Small intestine (tissue), 7 donors: ENCODE results near the gene CMSS1. TPM values are rescaled to one million over a fixed set of nuclear protein-coding genes. Genes with fewer than 3 reads are reported as not detected.

Experiments used
- DNase-seq, 2 donors: peaks; one replicate each; pipeline versions ENCODE4 v3.0.0 to v3.0.0-alpha.2; 2013
- FAIRE-seq: peaks from 2 replicates; lab custom pipeline; 2012; peaks lifted over from hg19 to GRCh38; lab: Jason Lieb, UNC
- H3K27ac ChIP-seq, 3 donors: one replicate each; pipeline ENCODE4 v1.5.1; 2013; ENCODE audit warnings: low read length in 2 of 3, mild to moderate bottlenecking in 2 of 3, control low read depth in 1 of 3, inconsistent platforms in 1 of 3, low read depth in 1 of 3, moderate library complexity in 1 of 3
- H3K27me3 ChIP-seq, 3 donors: one replicate each; pipeline ENCODE4 v1.6.1; 2013; ENCODE audit warnings: low read length in 3 of 3, inconsistent platforms in 1 of 3; ENCODE audit not compliant: control insufficient read depth in 3 of 3, insufficient read depth in 3 of 3
- H3K36me3 ChIP-seq, 3 donors: one replicate each; pipeline ENCODE4 v1.6.1; 2013; ENCODE audit warnings: low read length in 3 of 3, inconsistent platforms in 1 of 3, low read depth in 1 of 3, mild to moderate bottlenecking in 1 of 3, moderate library complexity in 1 of 3; ENCODE audit not compliant: control insufficient read depth in 3 of 3, insufficient read depth in 2 of 3
- H3K4me1 ChIP-seq, 3 donors: one replicate each; pipeline ENCODE4 v1.6.1; 2013; ENCODE audit warnings: low read length in 2 of 3, inconsistent platforms in 1 of 3, low read depth in 1 of 3, mild to moderate bottlenecking in 1 of 3, moderate library complexity in 1 of 3; ENCODE audit not compliant: control insufficient read depth in 3 of 3, insufficient read depth in 2 of 3
- H3K4me3 ChIP-seq, 3 donors: one replicate each; pipeline ENCODE4 v1.5.1; 2013; ENCODE audit warnings: low read length in 3 of 3, control low read depth in 1 of 3, inconsistent platforms in 1 of 3, low read depth in 1 of 3, mild to moderate bottlenecking in 1 of 3, moderate library complexity in 1 of 3
- H3K9me3 ChIP-seq, 2 donors: one replicate each; pipeline ENCODE4 v1.6.1; 2013; ENCODE audit warnings: low read depth in 1 of 2, low read length in 1 of 2; ENCODE audit not compliant: control insufficient read depth in 2 of 2, insufficient read depth in 1 of 2
- WGBS, 3 donors: extraction: QIAGEN DNeasy Blood & Tissue Kit; methylation state at CpG; one replicate each; pipeline ENCODE4 v1.1.7; 2013; 5-methylcytosine and 5-hydroxymethylcytosine counted together
- polyA plus RNA-seq, 4 donors: library from polyadenylated mRNA; stranded (reverse) in 3 of 4; unstranded in 1 of 4; fragments of 200-250 nt in 3 of 4; fragments of 120-200 nt in 1 of 4; gene quantifications; one replicate each; pipeline versions ENCODE4 v1.2.1 to v1.2.3, GENCODE V29; 2013
- donor health status: healthy with polysubstance abuse.
- donor health status: control.
- donor health status: control.
- donor health status: Bipolar disorder and iron deficiency.
- donor health status: healthy.

CMSS1 gene
- polyA plus RNA-seq, 4 donors = 1.6 to 24.0 (median 10.4) TPM

DNA sequence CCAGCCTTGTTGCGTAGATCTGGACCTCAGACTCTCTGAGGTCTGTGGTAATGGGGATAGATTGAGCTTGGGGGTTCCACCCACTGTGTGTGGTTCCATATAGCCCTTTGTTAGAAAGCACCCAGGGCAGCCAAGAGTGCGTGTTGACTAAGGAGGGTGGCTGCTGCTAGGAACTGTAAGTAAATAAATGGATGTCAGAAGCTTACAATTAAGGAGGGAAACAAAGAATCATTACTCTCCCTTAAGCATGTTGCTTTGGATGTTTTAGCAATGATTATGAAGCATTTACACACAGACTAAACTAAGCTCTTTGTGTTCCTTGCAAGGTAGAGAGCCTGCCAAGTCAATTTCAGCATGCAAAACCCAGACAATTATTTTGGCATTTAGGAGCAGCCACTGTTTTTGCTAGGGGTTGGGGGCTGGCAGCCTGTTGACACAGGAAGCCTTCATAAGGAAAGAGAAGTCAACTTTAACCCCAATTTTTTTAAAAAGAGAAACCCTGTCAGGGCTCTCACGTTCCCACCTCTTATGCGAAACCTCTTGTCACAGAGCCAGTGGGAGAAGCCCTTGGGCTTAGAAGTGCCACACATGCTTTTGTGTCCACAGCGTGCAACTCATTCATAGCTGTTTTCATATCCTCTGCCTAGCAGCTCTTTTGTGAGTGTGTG, 127.8 kb downstream of the CMSS1 start:
- Histone ChIP-seq H3K36me3 (no peaks in the 10 kb centered on the region), H3K27ac (peak overlapping the region in 2 of 3 donors; percentile 50 to 59), H3K4me1 (peaks cover 0 to 30% (median 5%) of the 10 kb centered on the region in 3 donors), H3K4me3 (no peak overlapping the region), H3K9me3 (no peaks in the 10 kb centered on the region), H3K27me3 (no peaks in the 10 kb centered on the region)
- 49 to 68% (median 65%) methylated on average over 5 of the region's 5 CpGs for WGBS, 3 donors
- DNase-seq (peak in 1 of 2 donors; percentile 12), FAIRE-seq (no peak)

DNA sequence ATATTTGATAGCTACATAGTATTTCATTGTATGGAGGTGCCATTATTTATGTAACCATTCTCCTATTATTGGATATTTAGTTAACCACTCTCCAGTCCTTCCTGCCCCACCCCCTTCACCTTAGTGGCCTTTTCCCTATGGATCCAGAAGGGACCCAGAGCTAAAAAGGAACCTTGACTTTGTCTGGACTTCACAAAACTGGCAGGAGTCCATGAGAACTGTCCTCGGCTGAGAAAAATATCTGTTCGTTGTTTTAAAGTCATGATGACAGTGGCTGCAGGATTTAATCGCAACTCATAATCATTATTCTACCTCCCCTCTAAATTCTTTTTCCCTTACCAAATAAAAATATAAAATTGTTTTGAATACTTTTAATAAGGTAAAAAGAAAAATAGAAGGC, 129.7 kb downstream of the CMSS1 start:
- FAIRE-seq = no peak
- Histone ChIP-seq H3K4me1 (peaks cover 0 to 30% (median 5%) of the 10 kb centered on the region in 3 donors), H3K36me3 (no peaks in the 10 kb centered on the region)

DNA sequence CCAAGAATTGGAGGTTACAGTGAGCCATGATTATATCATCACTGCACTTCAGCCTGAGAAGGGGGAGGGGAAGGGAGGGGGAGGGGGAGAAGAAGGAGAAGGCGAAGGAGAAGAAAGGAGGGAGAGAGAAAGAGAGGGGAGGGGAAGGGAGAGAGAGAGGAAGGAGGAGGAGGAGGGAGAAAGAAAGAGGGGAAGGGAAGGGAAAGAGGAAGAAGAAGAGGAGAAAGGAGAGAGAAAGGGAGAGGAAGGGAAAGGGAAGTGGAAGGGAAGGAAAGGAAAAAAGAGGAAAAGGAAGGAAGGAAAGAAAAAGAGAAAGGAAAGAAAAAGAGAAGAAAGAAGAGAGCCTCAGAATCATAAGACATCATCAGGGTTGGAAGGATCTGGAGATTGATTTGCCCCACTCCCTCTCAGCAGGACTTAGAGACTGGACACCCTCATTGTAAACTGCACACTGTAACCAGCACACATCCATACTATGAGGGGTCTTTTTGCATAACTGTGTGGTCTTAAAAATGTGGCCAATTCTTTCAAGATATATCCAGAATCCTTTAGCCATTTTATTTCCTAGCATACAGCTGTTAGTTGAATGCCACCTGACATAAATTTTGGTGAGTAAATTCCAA, 130.9 kb downstream of the CMSS1 start:
- no peak overlapping the region for H3K4me3 ChIP-seq
- peaks cover 0 to 30% (median 5%) of the 10 kb centered on the region in 3 donors for H3K4me1 ChIP-seq
- H3K27me3 ChIP-seq = no peaks in the 10 kb centered on the region
- DNase-seq (no peak), FAIRE-seq (no peak)
- WGBS, 3 donors = 97 to 100% (median 100%) methylated on average over 1 of the region's 1 CpG
- no peaks in the 10 kb centered on the region for H3K36me3 ChIP-seq
- no peak overlapping the region for H3K27ac ChIP-seq
- no peaks in the 10 kb centered on the region for H3K9me3 ChIP-seq

More for the DNA sequence above, 129.7 kb downstream of the CMSS1 start:
- H3K4me3 ChIP-seq = no peak overlapping the region
- H3K9me3 ChIP-seq = no peaks in the 10 kb centered on the region
- H3K27ac ChIP-seq = no peak overlapping the region
- no peaks in the 10 kb centered on the region for H3K27me3 ChIP-seq
- WGBS, 3 donors = 84 to 93% (median 85%) methylated on average over 3 of the region's 3 CpGs
- DNase-seq = no peak

DNA sequence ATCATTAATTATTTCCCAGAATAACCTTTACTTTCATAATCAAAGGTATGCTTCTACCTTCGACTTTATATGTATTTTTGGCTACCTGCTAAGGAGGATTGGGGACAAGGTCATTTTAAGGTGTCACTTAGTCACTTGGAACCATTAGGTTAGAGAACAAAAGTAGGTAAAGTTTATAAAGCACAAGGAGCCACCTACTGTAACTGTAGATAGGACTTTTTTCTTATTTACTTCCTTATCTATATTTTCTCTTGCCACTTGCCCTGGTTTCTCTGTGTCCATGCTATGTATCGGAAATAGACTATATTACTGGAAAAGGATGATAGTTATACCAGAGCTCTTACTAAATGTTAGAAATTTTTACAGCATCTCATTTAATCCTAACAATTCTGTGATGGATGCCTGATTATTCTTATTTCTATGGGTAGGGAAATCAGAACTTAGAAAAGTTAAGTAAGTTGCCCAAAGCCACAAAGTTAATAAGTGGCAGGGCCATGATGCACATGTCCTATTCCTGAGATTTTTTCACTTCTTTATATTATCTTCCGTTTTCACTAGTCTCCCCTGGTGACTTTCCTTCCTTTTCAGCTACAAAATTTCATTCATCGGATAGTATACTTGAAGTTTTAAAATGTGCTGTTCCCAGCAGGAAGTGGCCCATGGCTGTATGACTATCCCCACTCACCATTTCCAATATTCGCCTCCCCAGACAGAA, 132.5 kb downstream of the CMSS1 start:
- Histone ChIP-seq H3K4me1 (peaks cover 0 to 25% (median 5%) of the 10 kb centered on the region in 3 donors), H3K27ac (peak overlapping the region in 1 of 3 donors; percentile 9), H3K4me3 (no peak overlapping the region), H3K36me3 (no peaks in the 10 kb centered on the region), H3K9me3 (no peaks in the 10 kb centered on the region), H3K27me3 (no peaks in the 10 kb centered on the region)
- DNase-seq (peak in 1 of 2 donors; percentile 14), FAIRE-seq (no peak)
- WGBS, 3 donors = 74 to 82% (median 79%) methylated on average over 5 of the region's 5 CpGs

DNA sequence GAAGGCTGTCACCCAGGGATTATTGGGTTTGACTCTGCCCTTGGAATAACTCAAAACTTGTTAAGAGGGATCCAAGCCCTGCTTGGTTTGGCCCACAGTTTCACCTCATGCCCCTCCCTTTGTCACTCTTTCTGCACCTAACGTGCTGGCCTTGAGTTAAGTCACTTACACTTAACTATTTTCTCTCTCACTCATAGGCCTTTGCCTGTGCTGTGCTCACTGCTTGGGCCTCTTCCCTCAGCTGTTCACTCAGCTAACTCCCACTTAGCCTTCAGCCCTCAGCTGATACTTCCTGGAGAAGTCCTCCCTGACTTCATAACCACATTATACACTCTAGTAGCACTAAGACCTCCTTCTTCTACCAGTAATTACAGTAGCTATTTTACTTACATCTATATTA, 133.3 kb downstream of the CMSS1 start:
- Histone ChIP-seq H3K27ac (no peak overlapping the region), H3K4me3 (no peak overlapping the region), H3K27me3 (no peaks in the 10 kb centered on the region), H3K4me1 (peaks cover 0 to 17% (median under 1%) of the 10 kb centered on the region in 3 donors), H3K9me3 (no peaks in the 10 kb centered on the region), H3K36me3 (no peaks in the 10 kb centered on the region)
- no peak for DNase-seq
- FAIRE-seq = no peak
- 64 to 68% (median 64%) methylated on average over 1 of the region's 1 CpG for whole genome bisulfite sequencing, 3 donors

DNA sequence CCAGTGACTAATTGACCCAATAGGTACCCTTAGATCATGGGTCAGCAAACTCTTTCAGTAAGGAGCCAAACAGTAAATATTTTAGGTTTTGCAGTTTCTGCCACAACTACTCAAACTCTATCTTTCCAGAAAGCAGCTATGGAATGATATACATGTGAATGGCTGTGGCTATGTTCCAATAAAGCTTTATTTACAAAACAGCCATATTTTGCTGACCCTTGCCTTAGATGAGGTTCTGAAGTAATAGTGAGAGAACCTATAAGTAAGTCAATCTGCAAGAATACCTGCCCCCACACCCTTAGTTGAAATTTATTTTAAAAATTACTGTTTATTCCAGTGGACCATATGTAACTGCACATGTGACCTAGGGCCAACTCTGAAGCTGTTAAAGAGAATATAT, 134.0 kb downstream of the CMSS1 start:
- H3K4me3 ChIP-seq = no peak overlapping the region
- no peaks in the 10 kb centered on the region for H3K9me3 ChIP-seq
- no peaks in the 10 kb centered on the region for H3K27me3 ChIP-seq
- peaks cover 0 to 11% (median 0%) of the 10 kb centered on the region in 3 donors for H3K4me1 ChIP-seq
- H3K36me3 ChIP-seq = no peaks in the 10 kb centered on the region
- FAIRE-seq (no peak), DNase-seq (no peak)
- H3K27ac ChIP-seq = no peak overlapping the region

DNA sequence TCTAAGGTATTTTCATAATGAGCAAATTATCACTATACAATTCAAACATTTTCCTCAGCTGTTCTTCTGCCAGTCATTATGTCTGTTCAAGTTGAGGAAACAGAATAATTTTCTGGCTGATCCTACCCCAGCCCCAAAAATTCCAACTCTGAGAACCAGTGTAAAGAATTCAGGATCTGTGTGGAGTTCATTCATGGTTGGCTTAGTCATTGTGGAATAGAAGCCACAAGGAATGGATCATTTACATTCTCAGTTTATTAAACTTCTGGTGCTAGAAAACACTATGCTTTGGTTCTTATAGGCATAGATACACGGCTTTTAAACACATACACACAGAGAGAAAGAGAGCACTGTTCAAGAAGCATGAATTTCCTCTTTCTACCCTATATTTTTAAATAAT, 134.6 kb downstream of the CMSS1 start:
- 85 to 93% (median 90%) methylated on average over 1 of the region's 1 CpG for WGBS, 3 donors
- Histone ChIP-seq H3K27me3 (no peaks in the 10 kb centered on the region), H3K36me3 (no peaks in the 10 kb centered on the region), H3K4me1 (peaks cover 0 to 9% (median 0%) of the 10 kb centered on the region in 3 donors), H3K4me3 (no peak overlapping the region), H3K9me3 (no peaks in the 10 kb centered on the region), H3K27ac (no peak overlapping the region)
- no peak for FAIRE-seq
- no peak for DNase-seq

DNA sequence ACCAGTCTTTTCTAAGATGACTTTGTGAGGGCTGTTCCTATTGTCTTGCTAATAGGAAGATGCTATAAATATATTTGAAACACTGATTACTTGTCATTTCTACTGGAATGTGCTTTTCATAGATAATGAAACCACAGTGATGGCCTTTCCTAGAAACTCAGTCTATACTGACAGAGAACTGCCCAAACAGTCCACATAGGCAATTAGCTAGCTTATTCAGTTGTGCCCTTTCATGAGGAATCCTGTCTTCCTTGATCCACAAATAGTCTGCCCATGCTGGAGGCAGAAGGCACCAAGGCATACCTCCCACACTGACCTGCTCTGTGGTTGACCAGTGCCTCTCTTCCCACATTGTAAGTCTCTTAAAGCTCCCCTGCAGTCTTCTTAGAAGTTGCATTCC, 135.9 kb downstream of the CMSS1 start:
- no peak for FAIRE-seq
- no peaks in the 10 kb centered on the region for H3K27me3 ChIP-seq
- no peak overlapping the region for H3K27ac ChIP-seq
- H3K36me3 ChIP-seq = no peaks in the 10 kb centered on the region
- no peaks in the 10 kb centered on the region for H3K9me3 ChIP-seq
- DNase-seq = no peak
- H3K4me1 ChIP-seq = peaks cover 0 to 7% (median 0%) of the 10 kb centered on the region in 3 donors
- no peak overlapping the region for H3K4me3 ChIP-seq
